Measurements from ENCODE around the gene HNRNPUL2.

DNA sequence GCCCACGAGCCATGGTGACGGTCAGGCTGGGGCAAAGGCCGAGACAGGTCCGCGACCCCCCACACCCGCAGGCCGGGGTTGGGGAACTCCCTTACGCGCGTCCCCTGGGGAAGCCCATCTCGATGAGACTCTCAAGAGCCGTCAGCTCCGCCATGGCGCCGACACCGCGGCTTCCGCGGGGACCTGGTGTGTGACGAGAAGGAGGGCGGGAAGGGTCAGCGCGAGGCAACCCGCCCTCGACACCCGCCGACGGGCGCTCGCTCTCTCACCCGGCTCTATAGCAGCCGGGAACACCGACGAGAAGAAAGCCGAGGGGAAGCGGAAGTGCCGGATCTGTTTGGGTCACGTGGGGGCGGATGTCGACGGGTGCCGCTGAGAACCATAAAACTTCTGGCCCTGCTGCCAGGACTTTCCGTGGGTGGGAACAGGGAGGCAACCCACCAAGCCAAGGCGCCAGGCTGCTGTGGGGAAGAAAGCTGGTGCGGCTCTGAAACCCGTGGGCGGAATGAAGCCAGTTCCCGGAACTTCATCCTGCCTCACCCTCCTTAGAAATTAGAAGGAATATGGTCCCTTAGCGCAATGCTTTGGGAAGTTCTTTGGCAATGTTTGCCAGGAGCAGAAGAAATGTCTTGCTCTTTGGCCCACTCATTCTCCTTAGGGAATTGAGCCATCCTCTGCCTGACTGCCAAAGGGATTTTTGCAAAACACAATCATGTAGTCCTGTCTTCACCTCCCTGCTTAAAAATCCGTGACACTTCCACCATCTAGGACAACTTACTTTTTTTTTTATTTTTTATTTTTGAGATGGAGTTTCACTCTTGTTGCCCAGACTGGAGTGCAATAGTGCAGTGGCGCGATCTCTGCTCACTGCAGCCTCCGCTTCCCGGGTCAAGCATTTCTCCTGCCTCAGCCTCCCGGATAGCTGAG lies 48.2 kb downstream of the HNRNPUL2 start, which contains the start of gene UBXN1:
- TF ChIP-seq, protein P1, sequence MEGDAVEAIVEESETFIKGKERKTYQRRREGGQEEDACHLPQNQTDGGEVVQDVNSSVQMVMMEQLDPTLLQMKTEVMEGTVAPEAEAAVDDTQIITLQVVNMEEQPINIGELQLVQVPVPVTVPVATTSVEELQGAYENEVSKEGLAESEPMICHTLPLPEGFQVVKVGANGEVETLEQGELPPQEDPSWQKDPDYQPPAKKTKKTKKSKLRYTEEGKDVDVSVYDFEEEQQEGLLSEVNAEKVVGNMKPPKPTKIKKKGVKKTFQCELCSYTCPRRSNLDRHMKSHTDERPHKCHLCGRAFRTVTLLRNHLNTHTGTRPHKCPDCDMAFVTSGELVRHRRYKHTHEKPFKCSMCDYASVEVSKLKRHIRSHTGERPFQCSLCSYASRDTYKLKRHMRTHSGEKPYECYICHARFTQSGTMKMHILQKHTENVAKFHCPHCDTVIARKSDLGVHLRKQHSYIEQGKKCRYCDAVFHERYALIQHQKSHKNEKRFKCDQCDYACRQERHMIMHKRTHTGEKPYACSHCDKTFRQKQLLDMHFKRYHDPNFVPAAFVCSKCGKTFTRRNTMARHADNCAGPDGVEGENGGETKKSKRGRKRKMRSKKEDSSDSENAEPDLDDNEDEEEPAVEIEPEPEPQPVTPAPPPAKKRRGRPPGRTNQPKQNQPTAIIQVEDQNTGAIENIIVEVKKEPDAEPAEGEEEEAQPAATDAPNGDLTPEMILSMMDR (IDR thresholded peaks at IDR 0.05) = no peak
- no peak for TF ChIP-seq ZFX (IDR thresholded peaks at IDR 0.05; ENCODE audit: borderline replicate concordance)
